GM12878 (cell line): ENCODE measurements around the gene UQCRC1. TPM values are rescaled to one million over a fixed set of nuclear protein-coding genes. Genes with fewer than 3 reads are reported as not detected.
A peak's percentile ranks its signal among the peaks of the same experiment; 100 is the strongest.

Source experiments
- ATAC-seq: fragments of 200-7000 bp; cut with Tn5 transposase; 3 replicates; pipeline ENCODE4 v1.9.1; 2020; ENCODE audit warnings: mild to moderate bottlenecking, moderate library complexity
- BruUV-seq: library from RNA; stranded (reverse); fragments of 400-500 nt; replicated peaks from 2 replicates; lab custom pipeline; 2021; lab: Mats Ljungman, UMichigan
- CTCF ChIA-PET: fragments of 300-600 bp; sonication (Branson Sonifier 250); formaldehyde crosslinking; extraction: SDS; loops from one replicate; lab custom pipeline; 2021; ENCODE audit warnings: inconsistent platforms; lab: Yijun Ruan, JAX
- POLR2A ChIA-PET: fragments of 350-600 bp; formaldehyde crosslinking; extraction: SDS; loops from one replicate; lab custom pipeline; 2021; ENCODE audit warnings: inconsistent platforms; lab: Charles Lee
- RAD21 ChIA-PET: fragments of 300-600 bp; sonication (Branson Sonifier 250); formaldehyde crosslinking; loops from one replicate; lab custom pipeline; 2023; ENCODE audit warnings: antibody characterized with exemption; ENCODE audit not compliant: unreplicated experiment; lab: Charles Lee
- SMC1A ChIA-PET: fragments of 300-600 bp; sonication (Branson Sonifier 250); formaldehyde crosslinking; loops from one replicate; lab custom pipeline; 2023; ENCODE audit not compliant: unreplicated experiment, uncharacterized antibody; lab: Charles Lee
- DNase-seq: peaks from one replicate; pipeline ENCODE4 v3.0.0-alpha.2; 2011; ENCODE audit warnings: low read depth, low spot score
- FAIRE-seq: peaks from 3 replicates; lab custom pipeline; 2011; peaks lifted over from hg19 to GRCh38; lab: Jason Lieb, UNC
- H2AFZ ChIP-seq: 2 replicates; pipeline ENCODE4 v1.6.0; 2011; ENCODE audit warnings: low read depth, low read length, control low read depth; ENCODE audit not compliant: control insufficient read depth
- H3K27ac ChIP-seq: 2 replicates; pipeline ENCODE4 v1.5.1; 2011; ENCODE audit warnings: control low read depth; ENCODE audit not compliant: control insufficient read depth, insufficient read depth
- H3K27me3 ChIP-seq, 2 experiments: replicated peaks in 1 of 2; 2 replicates each; pipeline versions ENCODE4 v1.6.0 to v1.6.1; 2011; ENCODE audit warnings: low read length in 1 of 2; ENCODE audit not compliant: control insufficient read depth in 2 of 2, insufficient read depth in 2 of 2
- H3K36me3 ChIP-seq, 2 experiments: 2 replicates each; pipeline ENCODE4 v1.5.1; 2011; ENCODE audit warnings: low read length in 1 of 2; ENCODE audit not compliant: control insufficient read depth in 2 of 2, insufficient read depth in 2 of 2
- H3K4me1 ChIP-seq: 2 replicates; pipeline ENCODE4 v1.6.1; 2011; ENCODE audit warnings: mild to moderate bottlenecking, low read length, moderate library complexity, mixed read lengths; ENCODE audit not compliant: control insufficient read depth, insufficient read depth
- H3K4me2 ChIP-seq: 2 replicates; pipeline ENCODE4 v1.6.0; 2011; ENCODE audit warnings: control low read depth; ENCODE audit not compliant: control insufficient read depth, insufficient read depth
- H3K4me3 ChIP-seq: fragments of 200-600 bp; sonication (generic); 2 replicates; pipeline ENCODE4 v1.5.1; 2016
- H3K79me2 ChIP-seq: 2 replicates; pipeline ENCODE4 v1.6.0; 2011; ENCODE audit warnings: low read length; ENCODE audit not compliant: control insufficient read depth, insufficient read depth
- H3K9ac ChIP-seq: 2 replicates; pipeline ENCODE4 v1.8.0; 2011; ENCODE audit warnings: low read length, control low read depth, mixed read lengths; ENCODE audit not compliant: control insufficient read depth, insufficient read depth
- H3K9me3 ChIP-seq: replicated peaks from 3 replicates; pipeline ENCODE4 v1.5.1; 2011; ENCODE audit warnings: mild to moderate bottlenecking, low read length; ENCODE audit not compliant: control insufficient read depth, insufficient read depth
- H4K20me1 ChIP-seq: 2 replicates; pipeline ENCODE4 v1.6.0; 2011; ENCODE audit not compliant: control insufficient read depth, insufficient read depth
- EP300 ChIP-seq, 2 experiments: fragments of 150-350 bp in 1 of 2; IDR thresholded peaks; 2 replicates each; pipeline ENCODE4 v1.6.1; 2011 to 2012; ENCODE audit warnings: low read depth in 2 of 2, low read length in 2 of 2, borderline replicate concordance in 1 of 2, improper control_type of control experiment in 1 of 2, inconsistent platforms in 1 of 2; ENCODE audit not compliant: control insufficient read depth in 1 of 2
- NBN ChIP-seq: fragments of 450-650 bp; IDR thresholded peaks from 2 replicates; pipeline ENCODE4 v1.6.1; 2016
- NR2C1 ChIP-seq: fragments of 450-650 bp; IDR thresholded peaks from 2 replicates; pipeline ENCODE4 v1.6.1; 2017; ENCODE audit warnings: antibody characterized with exemption, mild to moderate bottlenecking, moderate library complexity
- NR2F1 ChIP-seq: fragments of 450-650 bp; conservative IDR thresholded peaks from 2 replicates; pipeline ENCODE4 v1.6.1; 2017; ENCODE audit warnings: mild to moderate bottlenecking
- NRF1 ChIP-seq: conservative IDR thresholded peaks from 2 replicates; pipeline ENCODE4 v1.6.1; 2011; ENCODE audit warnings: mild to moderate bottlenecking, low read depth, low read length, improper control_type of control experiment
- SIX5 ChIP-seq: IDR thresholded peaks from 2 replicates; pipeline ENCODE4 v1.6.1; 2011; ENCODE audit warnings: mild to moderate bottlenecking, low read depth, low read length, moderate library complexity; ENCODE audit not compliant: severe bottlenecking
- SMARCA5 ChIP-seq: fragments of 450-650 bp; IDR thresholded peaks from 2 replicates; pipeline ENCODE4 v1.6.1; 2017; ENCODE audit warnings: mild to moderate bottlenecking
- ZBTB11 ChIP-seq: fragments of 450-650 bp; formaldehyde crosslinking; IDR thresholded peaks from 2 replicates; pipeline ENCODE4 v1.5.0; 2022; ENCODE audit warnings: mild to moderate bottlenecking, missing genetic modification characterization
- ZNF207 ChIP-seq: fragments of 450-650 bp; IDR thresholded peaks from 2 replicates; pipeline ENCODE4 v1.6.1; 2014; ENCODE audit warnings: antibody characterized with exemption, mild to moderate bottlenecking, borderline replicate concordance
- WGBS: methylation state at CpG from one replicate; pipeline ENCODE4 v1.1.6; 2016; ENCODE audit warnings: low lambda C conversion rate; ENCODE audit not compliant: insufficient replicate concordance, insufficient coverage; ENCODE audit errors: missing lambda C conversion rate; 5-methylcytosine and 5-hydroxymethylcytosine counted together
- in situ Hi-C: fragments of 300-500 bp; cut with MboI; formaldehyde crosslinking; loops from 9 replicates; pipeline ENCODE4 v1.14.3; 2018; ENCODE audit warnings: mixed read lengths
- intact Hi-C: fragments of 100-400 bp; cut with micrococcal nuclease; formaldehyde crosslinking; loops from one replicate; pipeline ENCODE4 v1.14.2; 2022; ENCODE audit not compliant: unreplicated experiment
- polyA plus RNA-seq, 11 experiments: library from polyadenylated mRNA; depleted of rRNA in 4 of 11; unstranded in 6 of 11; stranded (reverse) in 5 of 11; fragments of >200 nt; fragmentation: Nextera tagmentation in 4 of 11; fragmentation: Illumina TruSeq in 1 of 11; extraction: Ambion mirVana in 4 of 11; extraction: Trizol in 1 of 11; gene quantifications; 1 replicate in 1 of 11; 2 replicates in 10 of 11; pipeline versions ENCODE4 v1.2.1 to v1.2.3, GENCODE V29; 2011 to 2016; ENCODE audit warnings: inconsistent platforms in 2 of 11, missing spikeins in 2 of 11, low read depth in 1 of 11
- total RNA-seq, 4 experiments: library from RNA; depleted of rRNA in 3 of 4; stranded (reverse); fragments of >200 nt in 3 of 4; fragmentation: Illumina TruSeq in 1 of 4; extraction: Trizol in 1 of 4; gene quantifications; 2 replicates each; pipeline versions ENCODE4 v1.2.1 to v1.2.3, GENCODE V29; 2013 to 2021

The UQCRC1 gene
- total and polyA plus RNA-seq, 10 of the 15 experiments (the other 5 are each of a cell fraction or from before 2014, with no cell fraction given) = 116 to 426 (median 228) TPM

DNA sequence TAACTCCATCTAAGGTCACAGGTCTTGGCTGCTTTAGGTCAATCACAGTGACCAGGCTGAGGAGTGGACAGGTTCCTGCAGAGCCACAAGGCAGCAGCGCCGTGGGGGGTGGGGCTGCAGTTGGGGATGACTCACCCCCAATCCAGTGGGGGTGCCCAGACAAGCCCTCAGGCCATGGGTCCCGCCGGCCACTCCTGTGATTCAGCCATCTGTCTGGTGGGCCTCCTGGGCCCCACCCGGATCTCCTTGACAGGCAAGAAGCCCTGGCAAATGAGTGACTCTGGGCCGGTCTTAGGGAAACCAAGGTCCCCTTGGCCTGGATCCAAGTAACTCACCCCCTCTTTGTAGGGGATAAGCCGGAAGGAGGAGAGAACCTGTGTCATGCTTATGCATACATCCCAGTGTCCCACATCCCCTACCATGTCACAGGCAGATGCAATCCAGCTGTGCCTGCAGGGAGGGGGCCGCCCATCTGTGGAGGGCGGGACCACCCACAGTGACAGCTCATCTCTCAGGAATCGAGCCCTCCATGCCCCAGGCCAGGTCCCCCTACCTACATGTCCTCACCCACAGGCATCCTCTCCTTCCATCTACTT is 13.8 kb downstream of the UQCRC1 start:
- Histone ChIP-seq H3K36me3 (peaks cover 13 to 21% of the 10 kb centered on the region in 2 experiments), H3K79me2 (no peaks in the 10 kb centered on the region), H3K9me3 (no peaks in the 10 kb centered on the region), H3K4me3 (no peak overlapping the region), H3K27ac (no peak overlapping the region), H2AFZ (no peak overlapping the region), H3K4me2 (no peak overlapping the region), H4K20me1 (no peaks in the 10 kb centered on the region), H3K4me1 (no peaks in the 10 kb centered on the region; the same call in 1 of the 2 replicates), H3K27me3 (peaks cover 0 to 9% of the 10 kb centered on the region in 2 experiments; a peak in 2 of 4 replicates), H3K9ac (no peak overlapping the region)
- ATAC-seq (peak; percentile 41; the same call in 2 of the 3 replicates), FAIRE-seq (no peak), DNase-seq (no peak)
- no TSS peak for BruUV-seq
- no peak for TF ChIP-seq NBN
- TF ChIP-seq NR2F1 = peak; percentile 30; the same call in 1 of the 2 replicates
- ChIA-PET POLR2A (no interaction called here), RAD21 (no interaction called here), SMC1A (no interaction called here), CTCF (interaction anchor here (0.6 kb wide), 1 partner anchor 17 kb away, joined by 3 read pairs; no protein-coding TSS in a partner anchor)
- intact Hi-C loops (no loop called here), in situ Hi-C loops (no loop called here)
- 30% methylated on average over 10 of the region's 10 CpGs for WGBS

DNA sequence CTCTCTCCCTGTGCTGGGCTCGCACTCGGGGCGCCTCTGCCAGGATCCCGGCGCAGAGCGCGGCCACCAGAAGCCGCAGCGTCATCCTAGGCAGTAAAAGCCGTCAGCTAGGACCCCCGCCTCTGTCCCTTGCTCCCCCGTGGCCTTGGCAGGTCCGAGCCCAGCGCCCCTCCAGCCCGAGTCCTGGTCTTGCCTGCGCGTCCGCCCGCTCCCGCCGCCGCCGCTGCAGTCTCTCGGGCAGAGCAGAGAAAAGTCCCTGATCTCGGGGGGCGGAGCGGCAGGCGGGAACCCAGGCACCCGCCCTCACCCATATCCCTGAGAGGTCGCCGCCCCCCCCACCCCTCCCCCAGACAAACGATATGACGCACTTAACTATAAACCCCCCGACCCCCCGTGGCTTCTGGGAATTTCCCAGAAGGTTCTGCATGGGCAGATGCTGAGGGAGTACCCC is 14.3 kb downstream of the UQCRC1 start, which contains the start of gene COL7A1:
Gene COL7A1 (minus strand): TSS at position 255 of the 451 bp plus-strand sequence. CDS start 170 bp downstream, at position 85.
- RAD21 ChIA-PET = no interaction called here
- H3K79me2 ChIP-seq = no peaks in the 10 kb centered on the region
- no peak within 1 kb of the TSS for H3K27ac ChIP-seq
- H3K9ac ChIP-seq = no peak within 1 kb of the TSS
- WGBS = 1% methylated on average over 20 of the region's 35 CpGs
- CTCF ChIA-PET = no interaction called here
- SMC1A ChIA-PET = no interaction called here
- no peak for FAIRE-seq
- H4K20me1 ChIP-seq = no peaks in the 10 kb centered on the region
- H3K4me1 ChIP-seq = no peaks in the 10 kb centered on the region; the same call in 1 of the 2 replicates
- no TSS peak for BruUV-seq
- no peaks in the 10 kb centered on the region for H3K9me3 ChIP-seq
- 0 out of 2 replicates have a peak within 1 kb of the TSS, but pooled peaks have one; percentile 17 for H3K4me2 ChIP-seq
- no peak for DNase-seq
- H3K36me3 ChIP-seq = peaks cover 7 to 18% of the 10 kb centered on the region in 2 experiments
- intact Hi-C loops (no loop called here), in situ Hi-C loops (no loop called here)
- H2AFZ ChIP-seq = no peak within 1 kb of the TSS
- POLR2A ChIA-PET = no interaction called here
- peaks cover 0 to 9% of the 10 kb centered on the region in 2 experiments; a peak in 2 of 4 replicates for H3K27me3 ChIP-seq
- peak; percentile 63 for ATAC-seq
- no peak within 1 kb of the TSS for H3K4me3 ChIP-seq
- TF ChIP-seq ZNF207 (no peak), NRF1 (no peak), EP300 (IDR thresholded peaks at IDR 0.05; ENCODE audit: borderline replicate concordance in 1 of 2, control insufficient read depth in 1 of 2, low read depth in 2 of 2, low read length in 2 of 2) (no peak), NR2C1 (no peak), SMARCA5 (no peak), SIX5 (no peak), ZBTB11 (CRISPR knock-in tag) (no peak), NBN (no peak)
